ENCODE results near the gene CLUH.

CLUH gene

DNA sequence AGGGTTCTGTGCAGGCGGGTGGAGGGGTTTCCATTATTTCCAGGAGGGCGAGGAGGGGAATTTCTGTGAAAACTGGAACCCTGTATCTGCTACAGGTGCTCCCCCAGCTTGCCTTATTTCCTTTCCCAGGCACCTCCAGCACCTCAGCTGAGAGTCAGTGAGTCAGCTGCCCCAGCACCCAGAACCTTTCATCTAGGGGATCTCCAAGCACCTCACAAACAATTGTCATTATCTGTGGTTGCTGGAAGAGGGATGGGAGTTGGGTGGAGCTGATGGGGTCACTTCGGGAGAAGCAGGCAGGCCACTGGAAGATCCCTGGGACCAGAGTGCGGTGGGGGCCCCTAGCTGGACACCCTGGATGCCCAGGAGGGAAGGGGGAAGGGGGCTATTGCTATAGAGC lies 10.0 kb upstream of the CLUH start:
- DNase-seq (ENCODE audit: low read depth) = no peak

DNA sequence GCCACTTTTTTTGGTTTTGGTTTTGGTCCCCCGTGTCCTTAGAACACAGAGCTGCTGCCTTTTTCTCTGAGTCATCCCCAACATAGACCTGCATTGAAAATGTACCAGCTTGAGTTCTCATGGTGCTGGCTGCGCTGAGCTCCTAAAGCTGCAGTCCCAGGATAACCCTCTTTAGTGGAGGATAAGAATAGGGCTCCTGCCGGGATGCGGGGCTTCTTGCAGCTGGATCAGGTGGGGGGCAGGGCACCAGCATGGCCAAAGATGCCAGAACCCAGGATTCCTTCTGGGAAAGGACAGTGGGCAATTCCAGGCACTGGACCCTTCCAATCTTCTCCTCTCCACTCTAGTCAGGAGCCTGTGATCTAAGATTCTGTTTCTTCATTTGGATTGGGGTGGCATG lies 8.3 kb upstream of the CLUH start:
- DNase-seq (ENCODE audit: low read depth) = no peak

DNA sequence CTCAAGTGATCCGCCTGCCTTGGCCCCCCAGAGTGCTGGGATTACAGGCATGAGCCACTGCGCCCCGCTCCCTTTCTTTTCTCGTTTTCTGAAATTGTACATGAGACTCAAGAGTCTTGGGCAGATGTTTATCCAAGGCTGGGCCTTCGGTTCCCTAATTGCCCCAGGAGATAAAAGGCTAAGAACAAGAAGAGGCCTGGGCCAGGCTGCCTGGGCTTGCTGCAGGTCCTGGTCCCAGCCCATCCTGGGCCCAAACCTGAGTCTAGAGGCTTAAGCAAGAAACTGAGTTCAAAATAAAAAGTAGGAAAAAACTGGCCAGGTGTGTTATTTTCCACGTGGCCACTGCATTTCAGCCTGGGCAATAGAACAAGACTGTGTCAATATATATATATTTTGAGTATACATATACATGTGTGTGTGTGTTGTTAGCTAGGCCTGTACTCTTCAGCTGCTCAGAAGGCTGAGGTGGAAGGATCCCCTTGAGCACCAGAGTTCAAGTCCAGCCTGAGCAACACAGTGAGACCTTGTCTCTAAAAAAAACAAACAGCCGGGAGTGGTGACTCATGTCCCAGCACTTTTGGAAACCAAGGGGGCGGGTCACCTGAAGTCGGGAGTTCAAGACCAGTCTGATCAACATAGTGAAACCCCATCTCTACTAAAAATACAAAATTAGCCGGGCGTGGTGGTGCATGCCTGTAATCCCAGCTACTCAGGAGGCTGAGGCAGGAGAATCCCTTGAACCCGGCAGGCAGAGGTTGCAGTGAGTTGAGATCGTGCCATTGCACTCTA lies 6.8 kb upstream of the CLUH start:
- no peak for DNase-seq (ENCODE audit: low read depth)

DNA sequence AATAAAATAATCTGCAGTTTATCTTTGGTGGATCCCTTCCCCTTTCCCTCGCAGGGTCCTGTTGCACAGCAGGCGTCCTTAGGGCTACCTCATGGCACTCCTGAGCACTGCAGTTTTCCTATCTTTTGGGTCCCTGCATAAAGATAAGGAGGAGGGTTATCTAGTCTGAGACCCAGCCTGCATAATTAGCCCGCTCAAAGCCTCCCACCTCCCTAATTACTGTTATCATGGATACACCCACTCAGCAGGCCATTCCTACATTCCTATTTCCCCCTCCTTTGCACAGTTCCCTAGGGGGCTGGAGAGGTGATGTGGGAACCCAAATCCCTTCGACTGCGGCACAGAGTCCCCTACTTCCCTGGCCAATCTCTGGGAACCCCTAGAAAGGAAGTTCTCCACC lies 5.1 kb upstream of the CLUH start:
- DNase-seq (ENCODE audit: low read depth) = no peak

DNA sequence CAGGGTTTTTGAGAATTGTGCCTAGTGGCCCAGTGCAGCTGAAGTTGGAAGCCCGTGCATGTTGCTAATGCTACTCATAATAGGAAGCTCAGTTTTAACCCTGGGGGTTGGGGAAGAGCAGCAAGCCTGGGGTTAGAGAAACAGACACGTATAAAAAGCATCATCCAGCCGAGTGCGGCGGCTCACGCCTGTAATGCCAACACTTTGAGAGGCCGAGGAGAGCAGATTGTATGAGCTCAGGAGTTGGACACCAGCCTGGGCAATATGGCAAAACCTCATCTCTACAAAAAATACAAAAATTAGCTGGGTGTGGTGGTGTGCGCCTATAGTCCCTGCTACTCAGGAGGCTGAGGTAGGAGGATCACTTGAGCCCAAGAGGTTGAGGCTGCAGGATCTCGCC lies 2.3 kb upstream of the CLUH start:
- DNase-seq (ENCODE audit: low read depth) = no peak

DNA sequence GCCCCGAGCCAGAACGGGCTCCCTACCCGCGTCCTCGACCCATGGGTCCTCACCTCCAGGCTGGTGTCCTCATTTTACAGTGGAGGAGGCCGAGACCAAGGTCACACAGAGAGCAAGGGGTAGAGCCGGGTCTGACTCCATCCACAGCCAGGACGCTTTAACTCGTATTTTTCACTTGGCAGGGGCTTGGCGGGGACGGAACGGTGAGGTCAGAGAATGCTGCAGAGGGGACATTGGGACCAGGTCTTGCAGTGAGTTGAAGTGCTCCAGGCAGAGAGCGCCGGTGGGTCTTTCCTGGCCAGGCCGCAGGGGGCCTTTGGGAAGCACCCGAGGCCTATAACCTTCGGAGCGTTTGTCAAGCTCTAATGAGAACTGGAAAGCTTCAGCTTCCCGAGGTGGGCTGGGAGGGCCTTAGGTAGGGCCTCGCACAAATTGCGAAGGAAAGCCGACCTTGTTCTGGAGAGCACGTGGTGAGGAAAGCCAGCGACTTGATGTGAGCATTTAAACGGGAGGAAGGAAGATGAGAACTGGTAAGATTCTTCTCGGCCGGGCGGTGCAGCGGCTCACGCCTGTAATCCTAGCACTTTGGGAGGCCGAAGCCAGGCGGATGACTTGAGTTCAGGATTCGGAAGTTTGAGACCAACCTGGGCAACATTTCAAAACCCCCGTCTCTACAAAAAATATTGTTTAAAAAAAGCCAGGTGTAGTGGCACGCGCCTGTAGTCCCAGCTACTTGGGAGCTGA lies 908 bp upstream of the CLUH start:
- DNase-seq (ENCODE audit: low read depth) = no peak

DNA sequence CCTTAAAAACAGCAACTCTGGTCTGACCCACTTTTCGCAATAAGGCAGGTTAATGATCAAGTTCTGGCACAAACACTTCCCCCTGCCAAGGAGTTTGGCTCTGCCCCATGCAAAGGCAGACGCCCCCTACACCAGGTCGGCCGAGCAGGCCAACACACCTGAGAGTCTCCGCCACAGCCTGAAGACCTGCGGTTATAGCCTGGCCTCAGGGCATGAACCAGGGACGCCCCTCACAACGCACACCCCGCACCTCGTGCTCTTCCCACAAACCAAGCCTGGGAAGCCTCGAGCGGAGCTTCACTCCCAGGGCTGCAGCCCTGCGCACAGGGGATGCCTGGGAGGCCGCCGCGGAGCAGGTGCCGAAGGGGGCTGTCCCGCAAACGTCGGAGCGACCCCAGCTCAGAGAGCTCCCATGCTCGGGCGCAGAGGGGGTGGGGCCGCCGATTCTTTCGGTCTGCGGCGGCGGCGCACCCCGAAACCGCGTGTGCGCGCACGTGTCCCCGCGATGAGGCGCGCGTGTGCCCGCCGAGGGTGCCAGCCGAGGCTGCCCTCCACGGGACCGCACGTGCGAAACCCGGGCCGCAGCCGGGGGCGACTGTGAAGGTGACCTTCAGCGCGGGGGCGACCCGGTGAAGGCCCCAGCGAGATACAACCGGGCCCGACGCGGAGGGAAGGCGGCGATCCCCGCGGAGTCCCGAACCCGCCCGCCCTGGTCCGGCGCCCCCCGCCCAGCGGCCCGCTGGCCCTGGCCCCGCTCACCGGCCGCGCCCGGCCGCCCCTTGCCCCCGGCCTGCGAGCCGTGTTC lies 559 bp downstream of the CLUH start:
- DNase-seq (ENCODE audit: low read depth) = no peak

DNA sequence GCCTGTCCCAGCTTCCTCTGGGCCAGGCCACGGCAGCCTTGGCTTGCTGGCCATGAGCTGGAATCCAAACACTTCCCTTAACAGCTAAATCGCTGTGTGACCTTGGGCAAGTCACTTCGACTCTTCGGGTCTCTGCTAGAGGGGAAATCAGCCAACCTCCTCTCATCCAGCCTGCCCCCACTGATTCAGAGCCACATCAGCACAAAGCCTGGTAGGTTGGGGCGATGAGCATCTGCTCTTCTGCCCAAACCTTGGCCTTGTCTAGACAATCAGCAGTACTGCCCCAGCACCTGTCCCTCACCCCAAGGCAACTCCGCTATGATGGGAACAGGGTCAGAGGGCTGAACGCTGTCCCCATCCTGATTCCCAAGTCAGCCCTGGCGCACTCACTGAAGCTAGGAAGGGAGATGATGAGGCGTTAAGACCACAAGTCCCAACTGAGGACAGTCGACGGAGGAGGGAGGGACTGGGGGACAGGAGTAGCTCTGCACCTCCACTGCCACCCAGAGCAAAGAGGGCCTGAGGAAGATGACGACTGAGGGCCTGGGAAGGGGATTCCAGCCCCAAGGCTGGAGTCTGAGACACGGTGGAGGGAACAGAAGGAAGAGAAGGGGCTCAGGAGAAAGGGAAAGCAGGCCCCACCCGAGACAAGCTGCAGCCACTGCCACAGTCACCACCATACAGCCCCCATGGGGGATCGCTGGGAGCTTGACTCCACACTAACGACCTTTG lies 1.3 kb downstream of the CLUH start:
- DNase-seq (ENCODE audit: low read depth) = no peak

DNA sequence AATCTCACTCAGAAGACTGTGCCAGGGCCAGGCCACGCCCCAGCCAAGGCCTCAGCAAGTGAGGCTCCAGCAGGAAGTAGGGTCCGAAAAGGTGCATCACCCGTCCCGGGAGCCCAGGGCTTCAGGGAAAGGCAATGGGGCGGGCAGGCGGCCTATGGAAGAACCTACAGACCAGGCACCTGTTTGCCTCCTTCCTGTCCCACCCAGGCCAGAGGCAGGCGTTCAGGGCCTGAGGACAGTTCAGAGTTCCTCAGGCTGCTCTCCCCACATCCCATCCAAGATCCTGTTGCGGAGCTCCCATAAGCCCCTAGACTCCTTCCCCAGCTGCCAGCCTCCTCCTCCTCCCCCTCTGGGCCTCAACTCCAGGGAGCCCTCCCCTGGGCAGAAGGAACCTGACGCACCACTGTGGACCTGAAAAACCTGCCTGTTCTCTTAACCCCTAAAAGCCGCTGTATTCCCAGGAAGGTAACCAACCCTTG lies 2.3 kb downstream of the CLUH start:
- no peak for DNase-seq (ENCODE audit: low read depth)

DNA sequence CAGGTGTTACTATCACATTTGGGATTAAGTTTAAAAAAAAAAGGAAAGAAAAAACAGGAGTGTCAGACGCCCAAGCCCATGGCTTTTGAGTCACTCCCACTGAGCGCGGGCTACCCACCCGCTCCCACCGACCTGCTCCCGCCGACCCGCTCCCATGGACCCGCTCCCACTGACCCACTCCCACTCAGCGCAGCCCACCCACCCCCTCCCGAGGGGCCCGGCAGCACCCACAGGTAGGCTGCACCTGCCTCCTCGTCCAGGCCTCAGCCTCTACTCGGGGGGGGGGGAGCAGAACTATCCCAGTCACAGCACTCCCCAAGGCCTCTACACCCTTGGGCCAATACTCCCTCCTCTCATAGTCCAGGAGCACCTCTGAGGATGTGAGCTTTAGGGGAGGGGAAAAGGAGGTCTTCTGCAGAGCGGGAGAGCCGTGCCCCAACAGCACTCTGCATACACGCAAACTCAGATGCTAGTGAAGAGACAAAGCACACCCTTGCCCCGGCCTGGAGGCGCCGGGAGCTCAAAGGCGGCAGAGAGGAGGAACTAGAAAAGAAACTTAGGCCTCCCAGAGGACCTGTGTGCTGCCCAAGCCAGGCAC lies 2.9 kb downstream of the CLUH start:
- DNase-seq (ENCODE audit: low read depth) = no peak

DNA sequence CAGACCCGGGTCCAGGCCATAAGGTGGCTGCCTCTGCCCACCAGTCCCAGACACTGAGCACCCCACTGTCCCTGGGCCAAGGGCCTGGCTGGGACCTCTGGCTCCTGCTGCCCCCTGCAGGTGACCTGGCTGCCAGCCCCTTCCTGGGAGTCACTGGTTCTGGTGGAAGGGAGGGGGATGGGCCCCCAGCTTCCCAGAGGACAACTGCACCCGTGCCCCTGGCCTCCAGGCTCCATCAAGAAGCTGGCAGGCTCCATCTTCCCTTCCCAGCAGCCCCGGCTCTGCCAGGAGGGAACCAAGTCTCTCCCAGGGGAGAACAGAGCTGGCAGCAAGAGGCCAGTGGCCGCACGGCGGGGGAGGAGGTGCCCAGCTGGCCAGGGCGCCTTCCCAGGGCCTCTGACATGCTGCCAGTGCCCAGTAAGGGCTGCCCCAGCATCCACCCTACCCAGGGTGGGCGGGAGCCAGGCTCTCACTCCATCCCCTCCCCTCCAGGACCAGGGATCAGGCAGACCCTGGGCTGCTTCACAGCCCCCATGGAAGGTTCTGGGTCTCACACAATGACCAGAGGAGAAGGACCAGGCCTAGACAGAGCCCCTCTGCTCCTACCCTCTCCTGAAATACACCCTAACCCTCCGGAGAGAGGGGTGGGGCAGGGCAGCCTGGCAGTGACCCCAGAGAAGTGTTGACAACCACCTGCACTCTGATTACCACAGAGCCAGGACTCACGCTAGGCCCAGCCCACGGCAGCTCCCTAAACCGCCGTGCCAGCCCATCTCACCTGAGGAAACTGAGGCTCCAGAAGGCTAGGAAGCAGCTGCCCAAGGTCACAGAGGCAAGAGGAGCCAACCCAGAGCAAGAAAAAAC lies 3.6 kb downstream of the CLUH start:
- no peak for DNase-seq (ENCODE audit: low read depth)

DNA sequence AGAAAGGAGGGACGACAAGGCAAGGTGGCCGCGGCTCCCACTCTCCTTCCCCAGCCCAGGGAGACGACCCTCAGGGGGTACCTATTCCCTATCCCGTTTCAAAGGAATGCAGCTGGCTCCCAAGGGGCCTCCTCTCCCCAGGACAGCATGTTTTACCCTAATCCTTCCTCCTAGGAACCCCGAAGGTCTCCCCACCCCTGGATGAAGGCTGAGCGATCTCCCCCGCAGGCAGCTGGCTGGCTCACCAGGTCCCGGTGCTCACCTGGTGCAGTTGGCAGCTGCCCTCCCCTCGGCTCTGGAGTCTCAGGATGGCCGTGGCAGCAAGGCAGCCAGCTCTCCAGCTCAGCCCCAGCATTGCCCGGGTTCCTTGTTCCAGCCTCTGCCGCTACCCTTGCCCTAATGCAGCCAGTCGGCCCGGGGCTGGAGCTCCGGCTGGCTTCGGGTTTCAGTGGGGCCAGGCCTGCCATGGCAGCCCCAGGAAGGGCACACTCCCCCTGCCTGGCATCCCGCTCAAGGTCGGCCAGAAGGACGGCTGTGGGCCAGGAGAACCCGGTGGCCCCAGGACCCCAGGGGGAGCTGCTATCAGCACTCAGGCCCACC lies 4.6 kb downstream of the CLUH start:
- no peak for DNase-seq (ENCODE audit: low read depth)

DNA sequence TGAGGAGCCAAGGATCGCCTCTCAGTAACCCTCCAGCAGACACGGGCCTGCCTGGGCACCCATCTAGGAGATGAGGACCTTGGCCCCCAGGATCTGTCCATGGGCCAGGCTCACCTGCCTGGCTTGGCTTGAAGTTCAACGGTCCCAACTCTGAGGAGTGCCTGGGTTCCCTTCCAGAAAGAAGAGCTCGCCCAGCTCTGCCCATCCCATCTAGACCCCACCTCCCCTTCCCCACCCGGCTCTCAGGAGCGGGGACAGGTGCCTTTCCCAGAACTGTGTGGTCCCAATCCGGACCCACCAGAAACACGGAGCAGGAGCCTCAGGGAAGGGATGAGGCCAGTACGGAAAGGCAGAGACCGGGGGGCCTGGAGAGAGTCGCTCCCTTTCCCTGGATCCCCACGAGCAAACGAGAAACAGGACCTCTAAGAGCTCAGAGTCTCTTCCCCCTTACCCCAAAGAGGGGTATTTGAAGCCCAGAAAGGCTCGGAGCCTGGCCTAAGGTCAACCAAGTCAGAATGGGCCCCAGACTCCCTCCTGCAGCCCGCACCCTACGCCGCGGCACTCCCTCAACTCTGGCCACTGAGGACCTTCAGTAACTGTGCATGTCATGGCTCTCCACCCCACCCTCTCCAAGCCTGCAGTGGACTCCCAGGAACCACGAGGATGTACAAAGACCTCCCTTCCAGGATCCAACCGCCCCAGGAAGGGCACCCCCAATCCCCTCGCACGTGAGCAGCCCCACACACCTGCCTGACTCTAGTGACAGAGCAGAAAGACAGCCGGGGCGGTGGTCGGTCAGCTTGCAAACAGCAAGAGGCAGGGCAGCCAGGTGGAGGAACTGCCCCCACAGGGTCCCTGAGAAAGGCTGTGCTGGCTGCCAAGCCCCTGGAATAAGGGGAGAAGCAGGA lies 5.4 kb downstream of the CLUH start:
- no peak for DNase-seq (ENCODE audit: low read depth)

DNA sequence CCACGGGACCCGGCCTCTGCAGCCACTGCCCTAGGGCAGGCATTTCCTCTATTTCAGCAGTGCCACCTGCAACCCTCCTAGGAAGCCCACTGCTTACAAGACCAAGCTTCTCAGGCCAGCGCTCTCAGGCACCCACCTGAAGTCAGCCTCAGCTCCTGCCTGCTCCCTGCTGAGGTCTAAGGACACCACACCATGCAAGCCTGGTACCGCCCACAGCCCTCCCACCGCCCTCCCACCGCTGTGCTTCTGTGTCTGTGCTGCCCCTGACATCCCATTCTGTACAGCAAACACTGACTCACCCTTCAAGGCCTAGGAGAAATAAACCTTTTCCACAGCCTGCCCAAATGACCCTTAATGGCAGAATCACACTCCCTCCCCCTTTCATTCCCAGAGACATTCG lies 6.3 kb downstream of the CLUH start:
- DNase-seq (ENCODE audit: low read depth) = no peak

DNA sequence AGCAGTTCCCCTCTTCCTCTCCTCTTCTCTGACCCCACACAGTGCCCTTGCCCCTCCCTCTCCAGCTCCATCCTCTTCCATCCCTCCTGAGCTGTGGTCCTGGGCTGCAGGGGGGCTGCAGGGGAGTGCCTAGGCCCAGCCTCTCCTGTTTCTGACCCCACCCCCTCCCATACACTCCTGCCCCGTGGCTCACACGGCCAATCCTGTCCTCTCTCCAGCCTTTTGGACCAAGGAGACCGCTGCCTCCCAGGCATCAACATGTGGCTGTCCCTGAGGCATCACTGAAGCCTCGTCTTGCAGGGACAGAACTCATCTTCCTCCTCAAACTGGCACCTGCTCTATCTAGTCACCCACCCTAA lies 6.7 kb downstream of the CLUH start:
- DNase-seq (ENCODE audit: low read depth) = no peak

DNA sequence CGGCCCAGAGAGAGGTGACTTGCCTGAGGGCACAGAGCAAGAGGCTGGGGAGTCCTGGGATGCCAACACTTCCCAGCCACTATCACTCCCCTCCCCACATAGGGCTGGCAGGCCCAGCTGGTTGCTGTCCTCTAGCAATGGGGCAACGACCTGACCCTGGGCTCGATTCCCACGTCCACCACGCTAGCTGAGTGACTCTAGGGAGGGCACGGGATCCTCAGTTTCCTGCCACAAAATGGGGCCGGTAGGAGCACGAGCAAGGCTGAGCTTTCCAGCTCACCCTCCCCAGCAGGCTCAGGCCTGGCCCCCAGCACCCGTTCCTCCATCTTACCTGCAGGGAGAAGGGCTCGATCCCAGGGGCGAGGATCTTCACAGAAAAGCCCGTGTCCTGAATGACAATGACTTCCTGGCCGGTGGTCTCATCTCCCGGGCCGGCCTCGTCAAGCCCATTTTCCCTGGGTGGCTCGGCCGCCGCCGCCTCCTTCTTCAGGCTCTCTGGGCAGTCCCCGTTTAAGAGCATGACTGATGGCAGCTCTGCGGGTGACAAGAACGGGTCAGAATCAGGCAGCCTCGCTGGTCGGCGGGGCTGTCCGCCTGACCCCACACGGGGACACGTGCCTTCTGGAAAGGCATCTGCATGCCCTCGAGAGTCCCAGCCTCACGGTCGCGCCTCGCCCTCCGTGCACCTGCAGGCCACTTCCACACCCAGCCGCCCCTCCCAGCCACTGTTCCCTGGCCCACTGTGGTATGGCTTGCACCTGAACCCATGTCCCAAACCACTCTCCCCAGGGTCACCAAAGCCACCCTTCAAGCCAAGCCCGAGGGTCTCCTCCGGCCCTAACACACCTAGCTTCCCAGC lies 7.3 kb downstream of the CLUH start:
- DNase-seq (ENCODE audit: low read depth) = no peak

DNA sequence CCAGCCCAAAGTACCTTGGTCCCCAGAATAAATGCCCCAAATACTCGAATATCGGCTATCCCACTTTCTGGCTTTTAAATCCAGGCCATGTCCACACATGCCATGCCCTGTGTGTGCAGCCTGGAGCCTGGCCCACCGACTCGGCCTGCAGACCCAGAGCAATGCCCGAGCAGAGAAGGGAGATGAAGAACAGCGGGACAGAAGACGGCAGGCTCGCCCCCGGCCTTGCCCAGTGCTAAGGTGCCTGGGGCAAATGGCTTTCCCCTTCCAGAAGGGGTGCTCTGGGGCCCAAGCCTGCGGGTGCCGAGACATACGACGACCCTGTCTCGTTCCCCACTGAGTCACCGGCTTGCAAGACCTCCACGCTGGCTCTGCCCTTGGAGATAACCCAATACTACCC lies 8.0 kb downstream of the CLUH start:
- no peak for DNase-seq (ENCODE audit: low read depth)

DNA sequence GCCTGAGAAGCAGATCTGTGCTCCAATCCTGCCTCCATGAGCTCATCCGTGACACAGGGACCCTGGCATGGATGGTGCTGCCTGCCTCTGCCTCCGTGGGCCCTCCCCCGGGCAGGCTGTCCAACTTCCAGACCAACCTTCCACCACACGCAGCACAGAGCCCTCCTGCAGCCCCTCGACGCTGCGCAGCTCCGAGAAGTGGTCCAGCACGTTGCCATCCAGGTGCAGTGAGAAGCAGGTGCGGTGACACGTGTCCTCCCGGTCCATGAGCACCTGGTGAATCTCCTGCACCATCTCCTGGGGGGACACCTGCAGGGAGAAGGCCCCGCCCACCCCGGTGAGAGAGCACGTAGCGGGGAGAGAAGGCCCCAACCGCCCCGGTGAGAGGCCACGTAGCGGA lies 8.4 kb downstream of the CLUH start:
- DNase-seq (ENCODE audit: low read depth) = no peak

Measured in activated T-helper 1 cell treated with Interleukin-2 at 50 U/mL for 16 hours (primary cell).